ENCODE results near the gene RBPJ.
A peak's percentile ranks its signal among the peaks of the same experiment; 100 is the strongest.
"Not testable (repeated sequence)": the region's sequence is repeated elsewhere in the genome, so short reads cannot be mapped to it uniquely, and the experiment has no call there.

Gene RBPJ

DNA sequence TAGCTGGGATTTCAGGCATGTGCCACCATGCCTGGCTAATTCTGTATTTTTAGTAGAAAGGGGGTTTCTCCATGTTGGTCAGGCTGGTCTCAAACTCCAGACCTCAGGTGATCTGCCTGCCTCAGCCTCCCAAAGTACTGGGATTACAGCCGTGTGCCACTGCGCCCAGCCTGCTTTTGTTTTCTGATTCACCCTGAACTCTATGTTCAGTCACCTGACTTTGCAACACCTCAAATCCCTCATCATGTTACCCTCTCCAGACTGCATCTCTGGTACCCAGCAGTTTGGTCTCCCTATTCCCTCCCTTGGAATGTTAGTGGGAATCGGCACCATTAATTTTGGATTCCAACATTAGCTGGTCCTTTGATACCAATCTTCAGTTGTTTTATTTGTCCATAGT lies 81.2 kb downstream of the RBPJ start:
- H3K9me3 Mint-ChIP-seq (ENCODE audit: low read depth); H3K27ac Mint-ChIP-seq; H3K27me3 Mint-ChIP-seq; H3K4me3 Mint-ChIP-seq; H3K4me1 Mint-ChIP-seq (ENCODE audit: low read depth): not testable (repeated sequence)
- peaks cover 21% of the 10 kb centered on the region for H3K36me3 Mint-ChIP-seq

DNA sequence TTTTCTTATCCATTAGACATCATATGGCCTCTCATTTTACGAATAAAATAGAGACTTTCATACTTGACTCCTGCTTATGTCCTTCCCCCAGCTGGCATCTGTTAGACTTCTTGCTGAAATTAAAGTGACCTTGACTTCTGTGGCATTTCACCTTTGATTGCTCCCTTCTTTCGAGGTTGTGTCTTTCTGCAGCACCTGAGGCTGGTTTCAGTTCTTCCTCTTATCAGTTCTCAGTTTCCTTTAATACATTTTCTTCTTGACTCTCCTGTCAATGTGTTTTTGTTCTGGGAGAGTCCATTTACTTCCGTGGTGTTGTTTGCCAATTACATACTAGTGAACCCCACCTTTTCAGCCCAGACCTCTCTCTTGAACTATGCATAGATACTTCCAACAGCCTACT lies 81.6 kb downstream of the RBPJ start:
- no peak overlapping the region for H3K27ac Mint-ChIP-seq
- no peaks in the 10 kb centered on the region for H3K27me3 Mint-ChIP-seq
- no peak overlapping the region for H3K4me3 Mint-ChIP-seq

DNA sequence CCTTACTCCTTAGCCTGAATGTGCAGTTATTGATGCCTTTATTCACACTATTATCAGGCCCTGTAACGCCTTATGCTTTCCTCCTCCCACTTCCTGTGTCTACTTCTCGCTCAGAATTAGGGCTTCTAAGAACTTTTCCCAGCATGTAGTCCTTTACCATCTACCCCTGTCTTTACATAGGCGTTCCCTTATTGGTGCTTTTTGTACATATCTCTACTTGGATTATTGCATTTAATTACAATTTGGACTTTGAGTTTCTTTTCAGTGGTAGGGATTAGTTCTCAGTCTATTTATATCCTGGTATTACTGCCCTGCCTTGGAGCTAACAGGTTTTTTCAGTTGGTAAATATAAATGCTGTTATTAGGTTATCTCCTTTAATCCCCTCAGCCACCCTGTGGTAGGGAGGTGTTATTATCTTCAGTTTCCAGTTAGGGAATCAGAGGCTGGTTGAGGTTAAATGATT lies 84.0 kb downstream of the RBPJ start:
- Mint-ChIP-seq H3K27ac (no peak overlapping the region), H3K9me3 (ENCODE audit: low read depth) (peaks cover 7% of the 10 kb centered on the region), H3K4me1 (ENCODE audit: low read depth) (peaks cover 9% of the 10 kb centered on the region), H3K36me3 (peaks cover 24% of the 10 kb centered on the region), H3K4me3 (no peak overlapping the region), H3K27me3 (no peaks in the 10 kb centered on the region)

More for the DNA sequence above, 81.6 kb downstream of the RBPJ start:
- H3K9me3 Mint-ChIP-seq (ENCODE audit: low read depth), result peaks cover 7% of the 10 kb centered on the region
- H3K36me3 Mint-ChIP-seq, result peaks cover 23% of the 10 kb centered on the region
- peaks cover 9% of the 10 kb centered on the region for H3K4me1 Mint-ChIP-seq (ENCODE audit: low read depth)

DNA sequence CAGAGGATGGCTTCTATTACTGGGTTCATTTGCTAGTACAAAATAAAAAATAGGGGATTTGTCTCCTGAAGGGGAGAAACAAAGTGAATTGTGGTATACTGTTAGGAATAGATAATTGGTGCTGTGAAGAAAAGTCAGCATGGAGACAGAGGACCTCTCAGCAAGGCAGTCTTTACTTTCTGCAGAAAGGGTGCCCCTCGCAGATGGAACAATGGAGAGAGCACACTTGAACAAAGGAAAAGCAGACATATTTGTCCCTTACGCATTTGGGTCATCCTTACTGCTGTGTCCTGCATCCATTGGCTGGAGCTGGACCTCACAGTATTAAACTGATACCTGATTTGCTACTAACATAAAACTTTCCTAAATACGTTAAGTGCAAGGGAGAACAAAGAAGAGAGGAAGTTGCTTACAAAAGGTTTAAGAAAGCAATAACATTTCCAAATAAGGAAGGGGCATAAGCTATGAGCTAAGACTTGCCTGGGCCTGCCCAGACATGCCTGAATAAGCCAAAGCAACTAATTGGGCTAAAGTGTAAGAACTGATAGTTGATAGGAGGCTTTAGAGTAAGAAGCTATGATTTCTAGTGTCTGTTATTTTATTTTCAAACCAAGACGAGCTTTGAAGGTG lies 85.6 kb downstream of the RBPJ start:
- Mint-ChIP-seq H3K27ac (no peak overlapping the region), H3K27me3 (no peaks in the 10 kb centered on the region), H3K4me1 (ENCODE audit: low read depth) (peaks cover 7% of the 10 kb centered on the region)

DNA sequence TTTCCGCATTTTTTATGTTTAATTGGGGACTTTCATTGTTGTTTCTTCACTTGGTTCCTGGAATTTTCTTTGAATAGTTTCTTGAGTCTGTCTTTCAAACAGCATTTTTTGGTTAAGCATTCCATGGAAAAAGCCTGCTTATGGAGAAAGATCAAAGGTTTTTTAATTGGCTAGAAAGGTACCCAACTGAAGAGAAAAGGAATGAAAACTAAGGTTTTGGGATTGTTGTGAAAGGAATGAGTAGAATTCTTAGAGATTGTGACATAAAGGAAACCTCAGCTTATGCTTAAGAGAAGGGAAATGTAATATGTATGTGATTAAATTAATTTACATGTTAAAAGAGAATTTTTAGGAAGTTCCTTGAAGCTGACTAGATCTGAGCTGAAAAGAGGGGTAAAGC lies 86.7 kb downstream of the RBPJ start:
- Mint-ChIP-seq H3K4me3 (no peak overlapping the region), H3K9me3 (ENCODE audit: low read depth) (peaks cover 7% of the 10 kb centered on the region), H3K27ac (peak overlapping the region; percentile 46), H3K4me1 (ENCODE audit: low read depth) (peaks cover 7% of the 10 kb centered on the region), H3K36me3 (peaks cover 26% of the 10 kb centered on the region), H3K27me3 (no peaks in the 10 kb centered on the region)

More for the DNA sequence above, 85.6 kb downstream of the RBPJ start:
- Mint-ChIP-seq H3K4me3 (no peak overlapping the region), H3K36me3 (peaks cover 26% of the 10 kb centered on the region), H3K9me3 (ENCODE audit: low read depth) (peaks cover 7% of the 10 kb centered on the region)

DNA sequence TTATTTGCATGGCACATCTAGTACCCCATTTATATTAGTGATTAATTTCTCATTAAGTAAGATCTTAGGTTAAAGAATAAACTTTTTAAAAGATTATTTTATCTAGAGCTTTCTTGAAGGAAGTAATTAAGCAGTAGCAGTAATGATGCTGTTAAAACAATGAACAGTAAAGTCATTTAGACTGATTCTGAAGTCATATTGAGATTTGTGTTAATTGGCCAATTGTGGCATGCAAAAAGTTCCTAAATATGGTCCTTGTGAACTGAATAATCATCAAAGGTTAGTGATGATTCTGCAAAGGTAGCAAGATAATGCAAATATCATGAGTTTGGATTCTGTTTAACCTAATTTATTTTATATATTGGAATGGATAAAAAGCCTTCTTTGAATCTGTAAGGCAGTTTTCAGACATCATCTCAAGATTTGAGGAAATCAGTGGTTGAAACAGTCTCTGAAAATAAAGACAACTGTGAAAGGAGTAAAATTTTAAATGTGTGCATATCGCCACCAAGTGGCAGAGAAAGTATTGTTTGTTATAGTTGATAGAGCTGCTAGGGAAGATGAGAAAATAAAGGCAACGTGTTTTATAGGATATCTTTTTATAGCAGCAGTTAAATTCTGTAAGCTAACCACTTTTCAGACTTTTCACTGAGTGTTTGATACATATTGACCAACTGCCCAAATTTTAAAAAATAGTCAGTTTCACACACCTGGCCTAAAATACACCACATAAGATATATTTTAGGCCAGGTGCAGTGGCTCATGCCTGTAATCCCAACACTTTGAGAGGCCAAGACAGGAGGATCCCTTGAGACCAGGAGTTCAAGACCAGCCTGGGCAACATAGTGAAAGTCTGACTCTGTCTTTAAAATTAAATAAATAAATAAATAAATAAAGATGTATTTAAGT lies 89.8 kb downstream of the RBPJ start:
- Mint-ChIP-seq H3K27me3 (no peaks in the 10 kb centered on the region), H3K27ac (no peak overlapping the region), H3K4me1 (ENCODE audit: low read depth) (no peaks in the 10 kb centered on the region), H3K36me3 (peaks cover 25% of the 10 kb centered on the region), H3K4me3 (no peak overlapping the region), H3K9me3 (ENCODE audit: low read depth) (peaks cover 7% of the 10 kb centered on the region)

DNA sequence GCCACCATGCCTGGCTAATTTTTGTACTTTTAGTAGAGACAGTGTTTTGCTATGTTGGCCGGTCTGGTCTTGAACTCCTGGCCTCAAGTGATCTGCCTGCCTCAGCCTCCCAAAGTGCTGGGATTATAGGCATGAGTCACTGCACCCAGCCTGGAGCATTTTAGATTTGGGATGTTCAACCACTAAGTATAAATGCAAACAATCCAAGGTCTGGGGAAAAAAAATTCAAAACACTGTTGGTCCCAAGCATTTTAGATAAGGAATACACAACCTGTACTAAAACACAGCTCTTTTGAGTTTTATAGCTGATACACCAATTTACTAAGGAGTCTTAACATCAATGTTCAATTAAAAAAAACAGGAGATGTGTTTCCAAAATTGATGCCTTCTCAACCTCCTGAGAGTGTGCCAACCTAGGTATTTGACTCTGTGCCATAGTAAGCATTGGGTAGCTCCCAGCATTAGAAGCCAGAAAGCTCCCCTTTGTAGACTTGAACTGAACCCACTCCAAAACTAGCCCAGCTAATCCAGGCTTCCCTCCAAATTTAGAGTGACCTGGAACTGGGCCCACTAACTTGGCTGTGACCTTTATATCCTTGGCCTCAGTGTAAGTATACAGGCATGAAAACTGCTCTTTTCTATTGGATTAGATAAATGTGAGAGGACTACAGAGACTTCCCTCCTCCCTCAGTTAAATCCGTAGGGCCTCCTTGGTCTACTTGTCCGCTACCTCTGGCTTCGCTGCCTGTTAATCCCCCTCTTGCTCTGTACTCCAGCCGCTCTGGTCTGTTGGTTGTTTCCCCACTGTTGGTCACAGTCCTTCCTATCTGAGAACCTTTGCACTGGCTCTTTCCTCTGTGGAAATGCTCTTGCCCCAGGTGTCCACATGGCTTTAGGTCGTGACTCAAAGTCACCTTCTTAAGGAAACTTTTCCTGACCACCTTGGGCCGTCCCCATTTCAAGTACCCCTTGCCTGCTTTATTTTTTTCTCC lies 91.9 kb downstream of the RBPJ start:
- no peaks in the 10 kb centered on the region for H3K4me1 Mint-ChIP-seq (ENCODE audit: low read depth)
- no peak overlapping the region for H3K27ac Mint-ChIP-seq
- H3K36me3 Mint-ChIP-seq, result peaks cover 13% of the 10 kb centered on the region
- no peaks in the 10 kb centered on the region for H3K9me3 Mint-ChIP-seq (ENCODE audit: low read depth)
- H3K27me3 Mint-ChIP-seq, result no peaks in the 10 kb centered on the region
- no peak overlapping the region for H3K4me3 Mint-ChIP-seq

DNA sequence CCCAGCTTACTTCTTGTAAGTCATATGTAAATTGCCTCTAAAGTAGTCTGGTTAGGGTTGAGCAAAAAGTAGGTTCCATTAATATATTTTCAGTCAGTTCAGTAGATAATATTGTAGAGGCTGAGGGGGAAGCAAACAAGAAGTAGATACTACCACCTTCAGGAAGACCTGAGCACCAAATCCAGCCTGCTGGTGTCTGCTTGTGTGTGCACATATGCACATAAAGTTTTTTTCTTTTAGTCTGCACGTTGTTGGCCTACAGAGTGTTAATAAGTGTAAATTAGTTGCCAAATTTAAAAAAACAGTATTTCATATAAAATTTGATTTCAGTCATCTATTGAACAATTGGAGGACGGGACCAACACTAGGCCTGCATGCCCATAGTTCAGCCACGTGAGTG lies 92.8 kb downstream of the RBPJ start:
- H3K27me3 Mint-ChIP-seq, result no peaks in the 10 kb centered on the region
- H3K36me3 Mint-ChIP-seq, result peaks cover 13% of the 10 kb centered on the region
- H3K9me3 Mint-ChIP-seq (ENCODE audit: low read depth), result no peaks in the 10 kb centered on the region
- H3K4me1 Mint-ChIP-seq (ENCODE audit: low read depth), result no peaks in the 10 kb centered on the region
- H3K4me3 Mint-ChIP-seq, result no peak overlapping the region
- no peak overlapping the region for H3K27ac Mint-ChIP-seq

DNA sequence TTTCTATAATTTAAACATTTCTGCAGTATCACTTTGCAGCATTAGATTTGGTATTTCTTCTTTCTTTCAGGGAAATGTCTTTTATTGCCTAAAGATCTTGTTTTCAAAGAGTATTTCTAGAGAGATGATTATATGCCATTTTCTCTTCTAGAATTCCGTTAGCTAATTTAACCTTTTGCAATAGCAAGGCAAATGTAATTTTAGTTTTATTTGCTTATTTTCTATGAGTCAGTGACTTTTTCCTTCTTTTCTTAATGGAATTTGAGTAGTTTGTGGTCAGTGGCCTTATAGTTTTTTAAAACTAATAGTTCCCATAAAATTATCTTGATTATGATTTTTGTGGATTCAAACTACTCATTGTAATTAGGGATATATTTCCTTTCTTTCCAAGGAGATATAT lies 97.3 kb downstream of the RBPJ start:
- peaks cover 25% of the 10 kb centered on the region for H3K36me3 Mint-ChIP-seq
- no peaks in the 10 kb centered on the region for H3K9me3 Mint-ChIP-seq (ENCODE audit: low read depth)
- H3K27me3 Mint-ChIP-seq, result no peaks in the 10 kb centered on the region
- H3K4me1 Mint-ChIP-seq (ENCODE audit: low read depth), result no peaks in the 10 kb centered on the region
- no peak overlapping the region for H3K4me3 Mint-ChIP-seq
- H3K27ac Mint-ChIP-seq, result no peak overlapping the region

DNA sequence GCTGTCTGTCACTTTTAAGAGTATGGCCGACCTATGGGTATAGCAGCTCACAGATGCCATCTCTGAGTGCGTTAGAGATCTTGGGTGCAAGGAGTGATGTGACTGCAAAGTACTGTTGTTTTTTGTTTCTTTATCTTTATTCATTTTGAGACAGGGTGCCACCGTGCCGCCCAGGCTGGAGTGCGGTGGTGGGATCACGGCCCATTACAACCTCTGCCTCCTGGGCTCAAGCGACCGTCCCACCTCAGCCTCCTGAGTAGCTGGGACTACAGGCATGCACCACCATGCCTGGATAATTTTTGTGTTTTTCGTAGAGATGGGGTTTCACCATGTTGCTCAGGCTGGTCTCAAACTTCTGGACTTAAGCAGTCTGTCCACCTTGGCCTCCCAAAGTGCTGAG lies 98.0 kb downstream of the RBPJ start:
- no peak overlapping the region for H3K27ac Mint-ChIP-seq
- no peaks in the 10 kb centered on the region for H3K4me1 Mint-ChIP-seq (ENCODE audit: low read depth)
- H3K27me3 Mint-ChIP-seq, result no peaks in the 10 kb centered on the region
- no peaks in the 10 kb centered on the region for H3K9me3 Mint-ChIP-seq (ENCODE audit: low read depth)
- H3K4me3 Mint-ChIP-seq, result no peak overlapping the region
- H3K36me3 Mint-ChIP-seq, result peaks cover 24% of the 10 kb centered on the region

DNA sequence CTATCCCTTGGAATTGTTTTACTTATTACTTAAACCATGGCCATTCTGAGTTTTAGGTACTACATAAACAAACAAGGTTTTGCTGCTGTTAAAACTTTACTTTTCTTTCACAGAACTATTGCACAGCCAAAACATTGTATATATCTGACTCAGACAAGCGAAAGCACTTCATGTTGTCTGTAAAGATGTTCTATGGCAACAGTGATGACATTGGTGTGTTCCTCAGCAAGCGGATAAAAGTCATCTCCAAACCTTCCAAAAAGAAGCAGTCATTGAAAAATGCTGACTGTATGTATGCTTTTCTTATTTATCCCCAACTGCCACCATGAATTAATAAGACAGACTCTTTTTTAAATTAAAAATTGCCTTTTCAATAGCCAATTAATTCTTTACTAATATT lies 99.6 kb downstream of the RBPJ start:
- Mint-ChIP-seq H3K4me1 (ENCODE audit: low read depth) (no peaks in the 10 kb centered on the region), H3K36me3 (peaks cover 19% of the 10 kb centered on the region), H3K27ac (no peak overlapping the region), H3K9me3 (ENCODE audit: low read depth) (no peaks in the 10 kb centered on the region), H3K27me3 (no peaks in the 10 kb centered on the region), H3K4me3 (no peak overlapping the region)

DNA sequence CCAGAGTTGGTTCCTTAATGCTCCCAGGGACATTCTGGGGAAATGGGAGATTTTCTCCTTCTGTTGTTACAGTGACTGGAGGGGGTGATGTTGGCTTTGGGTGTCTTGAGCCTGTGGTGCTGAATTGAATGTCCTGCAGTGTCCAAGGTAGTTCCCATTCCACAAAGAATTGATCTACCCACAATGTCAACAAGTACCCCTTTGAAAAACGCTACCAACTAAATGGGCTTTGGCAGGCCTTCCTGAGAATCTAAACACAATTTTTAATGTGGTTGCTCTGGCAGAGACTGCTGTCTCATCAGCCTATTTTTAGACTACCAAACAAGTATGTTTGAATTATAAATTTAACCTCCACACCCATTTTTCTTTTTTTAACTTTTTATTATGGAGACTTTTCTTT lies 100.1 kb downstream of the RBPJ start:
- Mint-ChIP-seq H3K4me3 (no peak overlapping the region), H3K27me3 (no peaks in the 10 kb centered on the region), H3K36me3 (peaks cover 20% of the 10 kb centered on the region), H3K27ac (no peak overlapping the region), H3K9me3 (ENCODE audit: low read depth) (no peaks in the 10 kb centered on the region), H3K4me1 (ENCODE audit: low read depth) (no peaks in the 10 kb centered on the region)

DNA sequence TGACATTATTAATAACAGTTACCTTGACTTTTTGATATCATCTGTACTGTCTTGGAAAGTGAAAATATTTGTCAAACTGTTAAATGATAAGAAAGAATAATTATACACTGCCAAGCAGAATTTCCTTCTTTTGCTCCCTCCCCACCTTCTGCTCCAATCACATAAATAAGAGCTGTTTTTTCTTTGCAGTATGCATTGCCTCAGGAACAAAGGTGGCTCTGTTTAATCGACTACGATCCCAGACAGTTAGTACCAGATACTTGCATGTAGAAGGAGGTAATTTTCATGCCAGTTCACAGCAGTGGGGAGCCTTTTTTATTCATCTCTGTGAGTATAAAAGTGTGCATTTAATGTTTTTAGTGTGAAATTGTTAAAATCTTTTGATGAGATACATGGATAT lies 103.3 kb downstream of the RBPJ start:
- Mint-ChIP-seq H3K4me1 (ENCODE audit: low read depth) (peaks cover 5% of the 10 kb centered on the region), H3K9me3 (ENCODE audit: low read depth) (no peaks in the 10 kb centered on the region), H3K4me3 (no peak overlapping the region), H3K27ac (no peak overlapping the region), H3K36me3 (peaks cover 26% of the 10 kb centered on the region), H3K27me3 (no peaks in the 10 kb centered on the region)

DNA sequence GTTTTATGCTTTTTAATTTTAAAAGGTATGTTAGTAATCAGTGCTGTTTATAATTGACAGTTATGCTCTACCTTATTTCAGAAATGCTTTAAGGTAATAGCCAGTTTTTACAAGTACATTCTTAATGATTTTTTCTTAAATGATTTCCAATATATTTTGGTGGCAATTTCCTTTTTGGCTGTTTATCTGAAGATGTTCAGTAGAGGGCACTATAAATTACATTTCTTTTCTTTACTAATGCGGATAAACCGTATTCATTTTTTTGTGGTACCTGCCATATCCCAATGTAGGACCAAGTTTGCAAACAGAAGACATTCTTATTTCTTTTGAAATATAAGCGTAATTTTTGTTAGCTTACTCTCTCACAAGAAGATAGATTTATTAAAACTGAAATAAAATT lies 104.0 kb downstream of the RBPJ start:
- Mint-ChIP-seq H3K9me3 (ENCODE audit: low read depth) (no peaks in the 10 kb centered on the region), H3K27ac (no peak overlapping the region), H3K36me3 (peaks cover 27% of the 10 kb centered on the region), H3K27me3 (no peaks in the 10 kb centered on the region), H3K4me1 (ENCODE audit: low read depth) (peaks cover 5% of the 10 kb centered on the region), H3K4me3 (no peak overlapping the region)

DNA sequence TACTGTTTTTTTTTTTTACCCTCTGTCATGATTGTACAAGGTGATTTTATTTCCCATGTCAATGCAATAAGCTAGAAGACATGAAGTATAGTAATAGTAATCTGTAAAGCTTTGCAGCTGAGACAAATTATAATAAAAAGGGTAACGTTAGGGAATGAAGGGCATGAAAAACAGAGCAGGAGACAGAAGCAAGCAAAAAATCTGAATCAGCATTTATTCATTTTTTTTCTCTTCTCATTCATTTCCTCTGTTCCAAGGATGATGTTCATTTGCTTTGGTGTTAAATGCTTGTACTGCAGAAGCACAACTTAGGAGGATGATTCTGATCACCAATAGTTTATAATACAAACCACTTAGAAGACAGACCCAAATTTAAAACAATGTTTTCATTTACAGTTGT lies 105.1 kb downstream of the RBPJ start:
- Mint-ChIP-seq H3K4me3 (no peak overlapping the region), H3K27ac (no peak overlapping the region), H3K36me3 (peaks cover 29% of the 10 kb centered on the region), H3K27me3 (no peaks in the 10 kb centered on the region), H3K9me3 (ENCODE audit: low read depth) (no peaks in the 10 kb centered on the region), H3K4me1 (ENCODE audit: low read depth) (peaks cover 5% of the 10 kb centered on the region)
